Measurements from ENCODE around the gene NFIB.

NFIB gene

DNA sequence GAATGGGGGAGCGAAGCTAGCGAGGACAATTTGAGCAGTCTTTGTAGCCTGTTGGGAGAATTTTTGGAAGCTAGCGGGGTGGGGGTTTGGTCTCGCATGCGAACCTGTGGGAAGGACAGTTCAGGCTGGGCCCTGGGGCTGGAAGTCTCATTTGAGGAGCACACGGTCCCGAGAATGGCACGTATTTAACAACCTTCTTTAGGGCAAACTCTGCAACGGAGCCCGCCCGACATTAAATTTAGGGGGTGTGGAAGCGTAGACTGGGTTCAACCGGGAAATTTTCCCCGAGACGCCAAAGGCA, 35.2 kb upstream of the NFIB start:
- no peak overlapping the region for H3K4me3 ChIP-seq (ENCODE audit: low read depth, low read length)
- TF ChIP-seq, protein P1, sequence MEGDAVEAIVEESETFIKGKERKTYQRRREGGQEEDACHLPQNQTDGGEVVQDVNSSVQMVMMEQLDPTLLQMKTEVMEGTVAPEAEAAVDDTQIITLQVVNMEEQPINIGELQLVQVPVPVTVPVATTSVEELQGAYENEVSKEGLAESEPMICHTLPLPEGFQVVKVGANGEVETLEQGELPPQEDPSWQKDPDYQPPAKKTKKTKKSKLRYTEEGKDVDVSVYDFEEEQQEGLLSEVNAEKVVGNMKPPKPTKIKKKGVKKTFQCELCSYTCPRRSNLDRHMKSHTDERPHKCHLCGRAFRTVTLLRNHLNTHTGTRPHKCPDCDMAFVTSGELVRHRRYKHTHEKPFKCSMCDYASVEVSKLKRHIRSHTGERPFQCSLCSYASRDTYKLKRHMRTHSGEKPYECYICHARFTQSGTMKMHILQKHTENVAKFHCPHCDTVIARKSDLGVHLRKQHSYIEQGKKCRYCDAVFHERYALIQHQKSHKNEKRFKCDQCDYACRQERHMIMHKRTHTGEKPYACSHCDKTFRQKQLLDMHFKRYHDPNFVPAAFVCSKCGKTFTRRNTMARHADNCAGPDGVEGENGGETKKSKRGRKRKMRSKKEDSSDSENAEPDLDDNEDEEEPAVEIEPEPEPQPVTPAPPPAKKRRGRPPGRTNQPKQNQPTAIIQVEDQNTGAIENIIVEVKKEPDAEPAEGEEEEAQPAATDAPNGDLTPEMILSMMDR (IDR thresholded peaks at IDR 0.05; ENCODE audit: low read depth, low read length) = no peak

DNA sequence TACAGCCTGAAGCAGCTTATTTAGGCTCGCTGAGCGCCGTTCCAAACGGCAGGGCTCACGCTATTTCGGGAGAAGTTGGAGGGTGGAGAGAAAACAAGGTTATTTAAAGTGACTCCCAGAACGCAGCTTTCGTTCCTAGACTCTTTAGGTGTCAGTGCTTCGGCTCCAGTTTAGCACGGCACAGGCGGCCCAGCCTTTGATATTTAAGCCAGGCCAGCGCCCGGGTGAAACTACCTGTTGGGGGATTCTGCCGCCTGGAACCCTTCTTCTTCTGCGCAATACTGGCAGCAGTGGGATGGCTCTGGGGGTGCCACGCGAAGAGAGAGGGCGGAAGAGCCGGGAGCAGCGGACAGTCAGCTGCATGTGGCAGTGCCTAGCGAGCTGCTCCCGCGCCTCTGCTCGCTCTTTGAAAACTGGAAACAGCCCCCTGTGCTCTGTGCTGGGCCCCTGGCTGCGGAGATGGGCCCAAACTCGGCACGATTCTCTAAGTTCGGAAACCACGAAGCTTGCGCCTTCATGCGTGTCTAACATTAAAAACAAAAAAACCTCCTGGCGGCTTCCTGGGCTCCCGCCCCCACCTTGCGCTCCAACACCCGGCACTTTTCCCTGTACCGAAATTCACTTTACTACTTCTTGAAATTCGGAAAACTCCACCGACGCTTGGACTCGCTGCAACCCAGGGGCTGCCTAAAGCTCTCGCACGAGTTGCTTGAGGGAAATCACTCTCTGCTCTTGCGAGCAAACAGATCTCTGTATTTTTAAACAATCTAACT, 34.6 kb upstream of the NFIB start:
- H3K4me3 ChIP-seq (ENCODE audit: low read depth, low read length) = no peak overlapping the region
- TF ChIP-seq, protein P1 (IDR thresholded peaks at IDR 0.05; ENCODE audit: low read depth, low read length) = no peak

DNA sequence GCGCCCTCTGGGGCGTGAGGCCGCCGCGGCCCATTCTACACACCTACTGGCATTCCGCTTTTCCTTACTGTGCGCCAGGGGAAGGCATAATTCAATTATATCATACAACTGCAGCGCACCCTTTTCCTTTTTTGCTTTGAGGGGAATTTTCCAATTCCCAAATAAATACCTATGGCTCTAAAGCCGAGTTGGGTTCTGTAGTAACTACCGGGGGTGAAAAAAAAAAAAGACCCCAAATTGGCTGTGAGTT, 34.1 kb upstream of the NFIB start:
- no peak overlapping the region for H3K4me3 ChIP-seq (ENCODE audit: low read depth, low read length)
- TF ChIP-seq, protein P1 (IDR thresholded peaks at IDR 0.05; ENCODE audit: low read depth, low read length) = no peak

DNA sequence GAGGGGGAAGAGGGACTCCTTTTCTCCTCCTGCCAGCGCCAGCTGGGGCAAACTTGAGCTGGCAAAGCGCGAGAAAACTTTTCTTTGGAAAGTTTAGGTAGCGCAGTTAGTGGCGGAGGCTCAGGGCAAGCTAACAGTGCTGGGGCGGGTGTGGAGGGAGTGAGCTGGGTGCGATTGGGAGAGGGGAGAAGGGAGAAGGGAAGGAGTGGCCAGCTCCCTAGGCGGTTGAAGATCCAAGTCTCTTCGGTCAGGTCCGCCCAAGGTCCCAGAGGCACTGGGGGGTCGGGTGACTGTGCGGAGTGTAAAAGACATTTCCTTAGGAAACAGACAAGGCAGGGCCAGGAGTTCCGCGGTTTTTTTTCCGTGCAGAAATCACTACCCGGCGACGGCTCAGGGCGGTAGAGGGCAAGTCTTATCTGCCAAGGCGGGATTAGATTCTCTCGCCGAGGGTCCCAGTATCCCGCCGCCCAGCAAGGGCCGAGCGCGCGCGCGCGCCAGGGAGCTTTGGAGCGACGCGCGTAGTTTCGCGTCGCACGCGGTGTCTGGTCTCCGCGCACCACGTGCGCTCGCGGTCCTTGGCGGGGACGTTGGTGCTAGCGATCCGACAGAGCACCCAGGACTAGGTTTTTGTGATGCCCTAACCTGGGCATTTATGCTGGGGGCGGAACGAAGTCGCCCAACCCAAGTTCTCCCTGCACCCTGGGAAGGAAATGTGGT, 33.6 kb upstream of the NFIB start:
- TF ChIP-seq, protein P1 (IDR thresholded peaks at IDR 0.05; ENCODE audit: low read depth, low read length) = no peak
- H3K4me3 ChIP-seq (ENCODE audit: low read depth, low read length) = no peak overlapping the region

DNA sequence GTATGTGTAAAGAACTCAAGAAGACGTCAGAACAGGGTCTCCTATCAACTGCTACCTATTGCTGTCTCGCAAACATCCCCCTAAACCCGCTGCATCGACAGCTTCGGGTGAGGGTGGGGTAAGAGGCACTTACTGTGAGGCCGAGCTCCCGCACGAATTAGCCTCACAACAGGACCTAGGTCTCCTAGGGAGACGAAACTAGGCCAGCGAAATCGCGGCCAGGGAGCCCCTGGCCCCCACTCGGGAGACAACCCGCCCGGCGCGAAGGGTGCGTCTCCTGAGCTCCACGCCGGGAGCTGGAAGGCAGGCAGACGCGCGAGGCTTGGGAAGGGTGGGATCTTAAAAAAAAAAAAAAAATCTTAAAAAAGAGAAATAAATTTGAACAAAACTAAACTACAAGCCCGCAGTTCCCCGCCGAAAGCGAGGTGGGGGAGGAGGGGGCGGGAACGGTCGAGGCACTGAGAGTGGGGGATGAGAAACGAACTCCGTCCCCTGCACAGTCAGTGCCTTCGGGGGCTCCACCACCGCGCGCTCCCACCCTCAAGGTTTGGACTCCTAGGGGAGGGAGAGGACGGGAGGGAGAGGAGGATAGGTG, 33.0 kb upstream of the NFIB start:
- TF ChIP-seq, protein P1 (IDR thresholded peaks at IDR 0.05; ENCODE audit: low read depth, low read length) = no peak
- no peak overlapping the region for H3K4me3 ChIP-seq (ENCODE audit: low read depth, low read length)

DNA sequence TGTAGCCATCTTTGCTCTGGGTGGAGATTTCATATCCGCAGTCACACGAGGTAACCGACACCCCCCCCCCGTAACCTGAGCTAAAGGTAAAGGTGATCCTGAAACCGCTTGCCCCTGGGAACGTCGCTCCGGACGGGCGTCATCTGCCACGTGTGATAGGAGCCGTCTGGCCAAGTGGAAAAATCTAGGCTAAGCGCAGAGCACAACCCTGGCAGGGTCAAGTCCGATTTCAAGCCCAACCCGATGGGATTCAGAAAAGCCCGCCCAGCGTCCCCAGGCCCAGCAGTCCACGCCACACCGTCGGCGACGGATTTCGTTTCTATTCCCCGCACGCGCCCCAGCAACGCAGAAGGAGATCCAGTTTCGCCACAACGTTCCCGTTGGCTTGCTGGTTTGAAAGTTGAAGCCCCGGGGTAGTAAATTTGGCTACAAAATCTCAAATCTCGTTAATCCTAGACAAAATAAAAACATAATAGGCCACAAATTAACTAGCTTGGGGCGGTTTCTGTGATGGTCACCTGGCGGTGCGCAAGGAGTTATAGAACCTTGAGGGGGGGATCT, 32.4 kb upstream of the NFIB start:
- H3K4me3 ChIP-seq (ENCODE audit: low read depth, low read length) = no peak overlapping the region
- TF ChIP-seq, protein P1 (IDR thresholded peaks at IDR 0.05; ENCODE audit: low read depth, low read length) = no peak

All from WI38 (cell line).